IMR-90 (cell line): ENCODE measurements around the gene IL17C. TPM values are rescaled to one million over a fixed set of nuclear protein-coding genes. Genes with fewer than 3 reads are reported as not detected.

Experiments
- ATAC-seq: fragments of 200-7000 bp; cut with Tn5 transposase; 2 replicates; pipeline ENCODE4 v1.9.1; 2020; ENCODE audit warnings: low read depth, mild to moderate bottlenecking, moderate library complexity
- BruUV-seq: library from RNA; stranded (reverse); fragments of 400-500 nt; replicated peaks from 2 replicates; lab custom pipeline; 2021; lab: Mats Ljungman, UMichigan
- CTCF ChIA-PET: fragments of 300-600 bp; formaldehyde crosslinking; extraction: SDS; loops from one replicate; lab custom pipeline; 2021; ENCODE audit warnings: antibody characterized with exemption; lab: Yijun Ruan, JAX
- POLR2A ChIA-PET: fragments of 300-600 bp; sonication (Branson Sonifier 250); formaldehyde crosslinking; loops from one replicate; lab custom pipeline; 2022; ENCODE audit warnings: antibody characterized with exemption; ENCODE audit not compliant: unreplicated experiment; lab: Charles Lee
- DNase-seq: peaks from one replicate; pipeline ENCODE4 v3.0.0; 2013
- H2AFZ ChIP-seq: replicated peaks from 2 replicates; pipeline ENCODE3; 2013; ENCODE audit warnings: low read length, mild to moderate bottlenecking; ENCODE audit not compliant: poor library complexity
- H2AK5ac ChIP-seq: 2 replicates; pipeline ENCODE4 v1.6.1; 2013; ENCODE audit warnings: low read depth, low read length, inconsistent platforms
- H2AK9ac ChIP-seq: replicated peaks from 2 replicates; pipeline ENCODE3; 2013; ENCODE audit warnings: mild to moderate bottlenecking, low read depth, low read length, moderate library complexity; ENCODE audit not compliant: poor library complexity
- H2BK120ac ChIP-seq: 2 replicates; pipeline ENCODE4 v1.6.1; 2013; ENCODE audit warnings: low read depth, low read length, inconsistent platforms
- H2BK15ac ChIP-seq: 3 replicates; pipeline ENCODE4 v1.6.1; 2013; ENCODE audit warnings: low read depth, low read length, inconsistent platforms
- H2BK20ac ChIP-seq: 2 replicates; pipeline ENCODE4 v1.6.1; 2013; ENCODE audit warnings: low read depth, mild to moderate bottlenecking, inconsistent platforms, low read length, moderate library complexity
- H2BK5ac ChIP-seq: 2 replicates; pipeline ENCODE4 v1.6.1; 2013; ENCODE audit warnings: mild to moderate bottlenecking, low read depth, low read length, inconsistent platforms; ENCODE audit not compliant: poor library complexity, severe bottlenecking
- H3K14ac ChIP-seq: replicated peaks from 2 replicates; pipeline ENCODE4 v1.6.1; 2013; ENCODE audit warnings: low read depth, low read length, inconsistent platforms
- H3K18ac ChIP-seq: 2 replicates; pipeline ENCODE4 v1.6.1; 2013; ENCODE audit warnings: low read depth, low read length, control low read depth
- H3K23ac ChIP-seq: 2 replicates; pipeline ENCODE4 v1.6.1; 2013; ENCODE audit warnings: low read depth, low read length, inconsistent platforms
- H3K27ac ChIP-seq: 2 replicates; pipeline ENCODE4 v1.5.1; 2013; ENCODE audit warnings: mild to moderate bottlenecking, control low read depth, low read length; ENCODE audit not compliant: insufficient read depth
- H3K27me3 ChIP-seq: 2 replicates; pipeline ENCODE4 v1.6.1; 2013; ENCODE audit warnings: low read length; ENCODE audit not compliant: control insufficient read depth, insufficient read depth
- H3K36me3 ChIP-seq: 2 replicates; pipeline ENCODE4 v1.6.1; 2013; ENCODE audit warnings: low read length, mixed read lengths; ENCODE audit not compliant: control insufficient read depth, insufficient read depth
- H3K4ac ChIP-seq: 2 replicates; pipeline ENCODE4 v1.6.1; 2013; ENCODE audit warnings: low read depth, low read length, inconsistent platforms
- H3K4me1 ChIP-seq: 2 replicates; pipeline ENCODE4 v1.6.1; 2013; ENCODE audit warnings: low read length, mixed read lengths; ENCODE audit not compliant: control insufficient read depth, insufficient read depth
- H3K4me2 ChIP-seq: 2 replicates; pipeline ENCODE4 v1.6.1; 2013; ENCODE audit warnings: low read depth, mild to moderate bottlenecking, control low read depth, low read length, moderate library complexity
- H3K4me3 ChIP-seq: 2 replicates; pipeline ENCODE4 v1.5.1; 2013; ENCODE audit warnings: low read depth, mild to moderate bottlenecking, control low read depth, low read length, moderate library complexity; ENCODE audit not compliant: insufficient read depth
- H3K56ac ChIP-seq: 2 replicates; pipeline ENCODE4 v1.6.1; 2013; ENCODE audit warnings: low read length, inconsistent platforms; ENCODE audit not compliant: insufficient read depth; ENCODE audit errors: extremely low read depth
- H3K79me1 ChIP-seq, 2 experiments: 2 replicates each; pipeline ENCODE4 v1.6.1; 2013; ENCODE audit warnings: low read length in 2 of 2, inconsistent platforms in 1 of 2, low read depth in 1 of 2
- H3K9ac ChIP-seq: 2 replicates; pipeline ENCODE4 v1.6.1; 2013; ENCODE audit warnings: low read depth, low read length, control low read depth
- H3K9me1 ChIP-seq: 2 replicates; pipeline ENCODE4 v1.6.1; 2013; ENCODE audit warnings: low read length, inconsistent platforms; ENCODE audit not compliant: insufficient read depth
- H3K9me3 ChIP-seq: 2 replicates; pipeline ENCODE4 v1.6.1; 2013; ENCODE audit warnings: low read length; ENCODE audit not compliant: control insufficient read depth, insufficient read depth
- H4K20me1 ChIP-seq: 2 replicates; pipeline ENCODE4 v1.6.1; 2013; ENCODE audit warnings: low read length, inconsistent platforms; ENCODE audit not compliant: insufficient read depth
- H4K5ac ChIP-seq: 2 replicates; pipeline ENCODE4 v1.6.1; 2013; ENCODE audit warnings: mild to moderate bottlenecking, low read depth, low read length, control low read depth
- H4K8ac ChIP-seq, 2 experiments: 2 replicates each; pipeline ENCODE4 v1.6.1; 2013; ENCODE audit warnings: low read depth in 2 of 2, low read length in 2 of 2, control low read depth in 1 of 2, inconsistent platforms in 1 of 2
- H4K91ac ChIP-seq: 2 replicates; pipeline ENCODE4 v1.6.1; 2013; ENCODE audit warnings: low read depth, low read length, inconsistent platforms; ENCODE audit not compliant: insufficient read depth
- BHLHE40 ChIP-seq: fragments of 150-350 bp; IDR thresholded peaks from 2 replicates; pipeline ENCODE4 v1.6.1; 2016; ENCODE audit warnings: mild to moderate bottlenecking, low read depth, low read length
- CEBPB ChIP-seq: IDR thresholded peaks from 2 replicates; pipeline ENCODE4 v1.6.1; 2012; ENCODE audit warnings: low read depth, low read length, improper control_type of control experiment
- CHD1 ChIP-seq: IDR thresholded peaks from 2 replicates; pipeline ENCODE4 v1.6.1; 2012; ENCODE audit warnings: low read depth, low read length, improper control_type of control experiment
- FOS ChIP-seq: fragments of 150-350 bp; IDR thresholded peaks from 2 replicates; pipeline ENCODE4 v1.6.1; 2016; ENCODE audit warnings: low read depth, low read length
- MAFK ChIP-seq: IDR thresholded peaks from 2 replicates; pipeline ENCODE4 v1.6.1; 2012; ENCODE audit warnings: low read depth, low read length, improper control_type of control experiment
- NFE2L2 ChIP-seq: fragments of 150-350 bp; IDR thresholded peaks from 2 replicates; pipeline ENCODE4 v1.6.1; 2016; ENCODE audit warnings: low read depth, mild to moderate bottlenecking, low read length
- POLR2A ChIP-seq: IDR thresholded peaks from 2 replicates; pipeline ENCODE4 v1.6.1; 2012; ENCODE audit warnings: mild to moderate bottlenecking, low read depth, low read length
- RAD21 ChIP-seq: IDR thresholded peaks from 2 replicates; pipeline ENCODE4 v1.6.1; 2012; ENCODE audit warnings: low read length, improper control_type of control experiment
- SMC3 ChIP-seq: fragments of 150-350 bp; IDR thresholded peaks from 2 replicates; pipeline ENCODE4 v1.6.1; 2016; ENCODE audit warnings: low read depth, mild to moderate bottlenecking, antibody characterized with exemption, low read length, moderate library complexity
- WGBS, 2 experiments: methylation state at CpG; one replicate each; pipeline versions ENCODE4 v1.1.5 to v1.1.7; 2013; ENCODE audit warnings: missing lambda C conversion rate in 2 of 2; ENCODE audit not compliant: insufficient read length in 1 of 2; ENCODE audit errors: extremely low coverage in 2 of 2; 5-methylcytosine and 5-hydroxymethylcytosine counted together
- dilution Hi-C: fragments of 300-500 bp; cut with HindIII; formaldehyde crosslinking; loops from one replicate; pipeline ENCODE4 v1.14.3; 2018; ENCODE audit warnings: low sequenced_read_pairs; ENCODE audit not compliant: unreplicated experiment
- in situ Hi-C: fragments of 300-500 bp; cut with MboI; formaldehyde crosslinking; loops from 3 replicates; pipeline ENCODE4 v1.14.3; 2019; ENCODE audit warnings: low sequenced_read_pairs, inconsistent platforms, mixed read lengths
- intact Hi-C: fragments of 100-400 bp; cut with micrococcal nuclease; formaldehyde crosslinking; loops from 2 replicates; pipeline ENCODE4 v1.10.0; 2022
- polyA plus RNA-seq, 3 experiments: library from polyadenylated mRNA; depleted of rRNA; stranded (reverse); fragments of >200 nt; gene quantifications; 2 replicates each; pipeline ENCODE4 v1.2.3, GENCODE V29; 2012; ENCODE audit warnings: low replicate concordance in 1 of 3
- total RNA-seq: library from RNA; depleted of rRNA; stranded (reverse); fragments of >200 nt; gene quantifications from 2 replicates; pipeline ENCODE4 v1.2.3, GENCODE V29; 2012
- TF ChIP-seq, protein P1 (sequence below): conservative IDR thresholded peaks from 2 replicates; pipeline ENCODE4 v1.5.1; 2012; ENCODE audit warnings: mild to moderate bottlenecking, low read depth, low read length, improper control_type of control experiment

Gene IL17C
- total and polyA plus RNA-seq, 2 of the 4 experiments (the other 2 are of a cell fraction) = 0.09 TPM; not detected in 1

DNA sequence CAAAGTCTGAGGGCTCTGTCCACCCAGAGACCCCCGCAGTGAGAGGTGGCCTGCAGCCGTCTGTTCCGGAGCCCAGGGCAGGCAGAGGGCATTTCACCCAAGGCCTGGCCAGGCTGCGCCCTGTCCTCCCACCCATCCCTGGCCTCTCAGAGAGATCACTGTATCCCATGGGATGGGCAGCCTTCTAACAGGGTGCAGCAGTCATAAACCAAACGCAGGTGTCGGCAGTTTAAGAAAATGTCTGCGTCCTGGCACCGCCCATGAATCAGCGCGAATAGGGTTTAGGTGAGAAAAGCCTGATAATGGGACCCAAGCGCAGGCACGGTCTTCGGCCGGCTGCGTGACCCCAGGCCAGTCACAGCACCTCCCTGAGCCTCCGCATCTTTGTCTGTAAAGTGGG is 7.1 kb downstream of the IL17C start:
- ChIA-PET CTCF (no interaction called here), POLR2A (no interaction called here)
- Histone ChIP-seq H4K5ac (no peak overlapping the region), H3K9ac (no peak overlapping the region), H3K18ac (no peak overlapping the region), H3K36me3 (peaks cover 3% of the 10 kb centered on the region), H3K4me3 (no peak overlapping the region), H3K9me1 (no peaks in the 10 kb centered on the region), H3K9me3 (no peaks in the 10 kb centered on the region), H3K27ac (no peak overlapping the region), H3K4ac (no peak overlapping the region), H2AFZ (no peak overlapping the region), H2AK5ac (no peak overlapping the region), H4K91ac (no peak overlapping the region), H3K23ac (no peak overlapping the region), H4K20me1 (peaks cover 6% of the 10 kb centered on the region), H3K4me1 (no peaks in the 10 kb centered on the region), H4K8ac (no peak overlapping the region), H3K79me1 (peaks cover 0 to 15% of the 10 kb centered on the region in 2 experiments; a peak in 1 of 4 replicates), H3K14ac (no peak overlapping the region), H3K27me3 (peaks cover under 1% of the 10 kb centered on the region), H2BK120ac (no peak overlapping the region), H2BK15ac (no peak overlapping the region), H3K4me2 (no peak overlapping the region), H2BK20ac (no peak overlapping the region), H3K56ac (no peak overlapping the region), H2AK9ac (no peak overlapping the region), H2BK5ac (no peak overlapping the region)
- DNase-seq (no peak), ATAC-seq (no peak)
- TF ChIP-seq RAD21 (no peak), NFE2L2 (no peak), SMC3 (no peak), FOS (no peak), CEBPB (no peak), MAFK (no peak), CHD1 (no peak), BHLHE40 (no peak), POLR2A (no peak)
- TF ChIP-seq, protein P1, sequence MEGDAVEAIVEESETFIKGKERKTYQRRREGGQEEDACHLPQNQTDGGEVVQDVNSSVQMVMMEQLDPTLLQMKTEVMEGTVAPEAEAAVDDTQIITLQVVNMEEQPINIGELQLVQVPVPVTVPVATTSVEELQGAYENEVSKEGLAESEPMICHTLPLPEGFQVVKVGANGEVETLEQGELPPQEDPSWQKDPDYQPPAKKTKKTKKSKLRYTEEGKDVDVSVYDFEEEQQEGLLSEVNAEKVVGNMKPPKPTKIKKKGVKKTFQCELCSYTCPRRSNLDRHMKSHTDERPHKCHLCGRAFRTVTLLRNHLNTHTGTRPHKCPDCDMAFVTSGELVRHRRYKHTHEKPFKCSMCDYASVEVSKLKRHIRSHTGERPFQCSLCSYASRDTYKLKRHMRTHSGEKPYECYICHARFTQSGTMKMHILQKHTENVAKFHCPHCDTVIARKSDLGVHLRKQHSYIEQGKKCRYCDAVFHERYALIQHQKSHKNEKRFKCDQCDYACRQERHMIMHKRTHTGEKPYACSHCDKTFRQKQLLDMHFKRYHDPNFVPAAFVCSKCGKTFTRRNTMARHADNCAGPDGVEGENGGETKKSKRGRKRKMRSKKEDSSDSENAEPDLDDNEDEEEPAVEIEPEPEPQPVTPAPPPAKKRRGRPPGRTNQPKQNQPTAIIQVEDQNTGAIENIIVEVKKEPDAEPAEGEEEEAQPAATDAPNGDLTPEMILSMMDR = no peak
- intact Hi-C loops (no loop called here), in situ Hi-C loops (no loop called here), dilution Hi-C loops (no loop called here)
- no TSS peak for BruUV-seq
- 92% methylated on average over 11 of the region's 16 CpGs; no CpG with 5 or more reads in 1 of the 2 experiments for WGBS, 2 experiments
